Activated T-cell treated with anti-CD3 and anti-CD28 coated beads, Interleukin-2, amount 50 U/mL, for 1 hour (primary cell): ENCODE measurements around the gene NUP155.
"Not testable (repeated sequence)": the region's sequence is repeated elsewhere in the genome, so short reads cannot be mapped to it uniquely, and the experiment has no call there.

Experiments
- DNase-seq: peaks from one replicate; pipeline ENCODE4 v3.0.0-alpha.2; 2020

The NUP155 gene

GRCh38 chr5:37370864-37371726 is at the start of gene NUP155:
NUP155 (minus strand) TSS chr5:37371106; CDS start chr5:37370977, 129 bp downstream.
- DNase-seq, result peak; percentile 85

GRCh38 chr5:37417347-37417746 is 46.4 kb upstream of the NUP155 start:
- DNase-seq, result no peak

- DNase-seq, result not testable (repeated sequence)
Measured at GRCh38 chr5:37415456-37415855, 44.5 kb upstream of the NUP155 start.

GRCh38 chr5:37412515-37412914 is 41.6 kb upstream of the NUP155 start:
- no peak for DNase-seq

- no peak for DNase-seq
Measured at GRCh38 chr5:37400501-37400900, 29.6 kb upstream of the NUP155 start.

- DNase-seq, result no peak
Measured at GRCh38 chr5:37396352-37396751, 25.4 kb upstream of the NUP155 start.

- DNase-seq, result no peak
Measured at GRCh38 chr5:37391591-37391990, 20.7 kb upstream of the NUP155 start.

- peak; percentile 80 for DNase-seq
Measured at GRCh38 chr5:37379100-37379628, 8.3 kb upstream of the NUP155 start, which contains the start of gene WDR70. WDR70 (plus strand) TSS chr5:37379318; CDS start chr5:37379368, 50 bp downstream.

GRCh38 chr5:37378066-37378465 is 7.2 kb upstream of the NUP155 start:
- not testable (repeated sequence) for DNase-seq

GRCh38 chr5:37375091-37375490 is 4.2 kb upstream of the NUP155 start:
- DNase-seq, result no peak

- no peak for DNase-seq
Measured at GRCh38 chr5:37370550-37370863, 399 bp downstream of the NUP155 start.

- DNase-seq, result no peak
Measured at GRCh38 chr5:37355161-37355560, 15.7 kb downstream of the NUP155 start.

- DNase-seq, result not testable (repeated sequence)
Measured at GRCh38 chr5:37342741-37343140, 28.2 kb downstream of the NUP155 start.

GRCh38 chr5:37334754-37335153 is 36.2 kb downstream of the NUP155 start:
- DNase-seq, result not testable (repeated sequence)

- DNase-seq, result no peak
Measured at GRCh38 chr5:37326536-37326935, 44.4 kb downstream of the NUP155 start.

GRCh38 chr5:37323607-37324006 is 47.3 kb downstream of the NUP155 start:
- DNase-seq, result no peak

GRCh38 chr5:37319037-37319782 is 51.7 kb downstream of the NUP155 start:
- no peak for DNase-seq

- DNase-seq, result no peak
Measured at GRCh38 chr5:37316027-37316426, 54.9 kb downstream of the NUP155 start.

- no peak for DNase-seq
Measured at GRCh38 chr5:37310360-37310759, 60.5 kb downstream of the NUP155 start.

- DNase-seq, result no peak
Measured at GRCh38 chr5:37308793-37309192, 62.1 kb downstream of the NUP155 start.

- no peak for DNase-seq
Measured at GRCh38 chr5:37304888-37305287, 66.0 kb downstream of the NUP155 start.

- DNase-seq, result not testable (repeated sequence)
Measured at GRCh38 chr5:37296313-37296712, 74.6 kb downstream of the NUP155 start.

GRCh38 chr5:37283214-37283820 is 87.6 kb downstream of the NUP155 start:
- no peak for DNase-seq
